D721Med (cell line): ENCODE measurements around the gene MACO1.
A peak's percentile ranks its signal among the peaks of the same experiment; 100 is the strongest.

Source experiments
- DNase-seq: peaks from one replicate; pipeline ENCODE4 v3.0.0; 2011; ENCODE audit warnings: low spot score; ENCODE audit not compliant: insufficient read length
- FAIRE-seq: peaks from 2 replicates; lab custom pipeline; 2011; peaks lifted over from hg19 to GRCh38; lab: Jason Lieb, UNC
- TF ChIP-seq, protein P1 (sequence below): IDR thresholded peaks from 2 replicates; pipeline ENCODE4 v1.5.1; 2012; ENCODE audit warnings: mild to moderate bottlenecking, control low read depth; ENCODE audit not compliant: insufficient read depth; ENCODE audit errors: missing control alignments

The MACO1 gene

DNA sequence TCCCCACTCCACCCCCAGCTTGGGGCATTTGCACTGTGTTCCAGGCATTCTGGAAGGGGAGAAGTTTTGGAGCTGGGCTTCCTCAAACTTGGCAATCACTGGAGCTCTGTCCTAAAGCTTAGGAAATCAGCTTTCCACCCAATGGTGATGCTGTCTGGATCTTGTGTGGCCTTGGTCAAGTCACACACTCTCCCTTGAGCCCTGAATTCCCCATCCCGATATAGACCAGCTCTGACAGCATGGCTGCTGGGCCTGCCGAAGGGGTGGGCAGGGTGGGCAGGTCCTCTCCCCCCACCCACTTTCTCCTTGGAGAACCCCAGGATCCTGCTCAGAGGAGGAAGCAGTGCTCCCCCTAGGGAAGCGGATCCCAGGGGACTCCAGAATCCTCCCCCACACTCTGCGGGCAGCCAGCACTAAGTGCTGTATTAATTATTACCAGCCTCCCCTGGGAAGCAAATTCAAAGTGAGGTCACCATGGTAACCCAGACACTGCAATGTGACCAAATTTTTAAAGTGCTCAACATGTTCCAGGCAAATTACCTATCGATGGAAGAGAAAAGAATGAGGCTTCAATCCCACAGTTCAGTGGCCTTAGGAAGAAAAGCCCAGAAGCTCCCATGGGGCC, 91.4 kb downstream of the MACO1 start:
- DNase-seq = no peak
- FAIRE-seq = no peak
- TF ChIP-seq, protein P1, sequence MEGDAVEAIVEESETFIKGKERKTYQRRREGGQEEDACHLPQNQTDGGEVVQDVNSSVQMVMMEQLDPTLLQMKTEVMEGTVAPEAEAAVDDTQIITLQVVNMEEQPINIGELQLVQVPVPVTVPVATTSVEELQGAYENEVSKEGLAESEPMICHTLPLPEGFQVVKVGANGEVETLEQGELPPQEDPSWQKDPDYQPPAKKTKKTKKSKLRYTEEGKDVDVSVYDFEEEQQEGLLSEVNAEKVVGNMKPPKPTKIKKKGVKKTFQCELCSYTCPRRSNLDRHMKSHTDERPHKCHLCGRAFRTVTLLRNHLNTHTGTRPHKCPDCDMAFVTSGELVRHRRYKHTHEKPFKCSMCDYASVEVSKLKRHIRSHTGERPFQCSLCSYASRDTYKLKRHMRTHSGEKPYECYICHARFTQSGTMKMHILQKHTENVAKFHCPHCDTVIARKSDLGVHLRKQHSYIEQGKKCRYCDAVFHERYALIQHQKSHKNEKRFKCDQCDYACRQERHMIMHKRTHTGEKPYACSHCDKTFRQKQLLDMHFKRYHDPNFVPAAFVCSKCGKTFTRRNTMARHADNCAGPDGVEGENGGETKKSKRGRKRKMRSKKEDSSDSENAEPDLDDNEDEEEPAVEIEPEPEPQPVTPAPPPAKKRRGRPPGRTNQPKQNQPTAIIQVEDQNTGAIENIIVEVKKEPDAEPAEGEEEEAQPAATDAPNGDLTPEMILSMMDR = no peak

DNA sequence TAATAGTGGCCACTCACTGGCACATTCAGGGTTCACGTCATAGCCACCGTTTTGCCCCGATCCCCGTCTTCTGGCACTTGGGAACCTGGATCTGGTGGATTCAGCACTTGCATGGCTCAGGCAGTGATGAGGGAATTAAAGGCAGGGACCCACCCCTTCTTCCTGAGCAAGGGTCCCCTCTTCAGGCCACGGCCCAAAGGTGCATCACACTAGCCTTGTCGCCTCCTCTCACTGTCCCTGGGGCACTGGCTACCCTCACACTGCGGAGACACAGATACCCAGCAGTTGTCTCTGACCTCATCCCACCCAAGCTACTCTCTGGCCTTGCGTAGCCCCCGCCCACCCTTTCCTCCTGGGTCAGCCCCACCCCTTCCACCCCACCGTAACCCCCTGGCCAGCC, 92.8 kb downstream of the MACO1 start:
- FAIRE-seq (no peak), DNase-seq (peak; percentile 45)
- TF ChIP-seq, protein P1 = no peak

DNA sequence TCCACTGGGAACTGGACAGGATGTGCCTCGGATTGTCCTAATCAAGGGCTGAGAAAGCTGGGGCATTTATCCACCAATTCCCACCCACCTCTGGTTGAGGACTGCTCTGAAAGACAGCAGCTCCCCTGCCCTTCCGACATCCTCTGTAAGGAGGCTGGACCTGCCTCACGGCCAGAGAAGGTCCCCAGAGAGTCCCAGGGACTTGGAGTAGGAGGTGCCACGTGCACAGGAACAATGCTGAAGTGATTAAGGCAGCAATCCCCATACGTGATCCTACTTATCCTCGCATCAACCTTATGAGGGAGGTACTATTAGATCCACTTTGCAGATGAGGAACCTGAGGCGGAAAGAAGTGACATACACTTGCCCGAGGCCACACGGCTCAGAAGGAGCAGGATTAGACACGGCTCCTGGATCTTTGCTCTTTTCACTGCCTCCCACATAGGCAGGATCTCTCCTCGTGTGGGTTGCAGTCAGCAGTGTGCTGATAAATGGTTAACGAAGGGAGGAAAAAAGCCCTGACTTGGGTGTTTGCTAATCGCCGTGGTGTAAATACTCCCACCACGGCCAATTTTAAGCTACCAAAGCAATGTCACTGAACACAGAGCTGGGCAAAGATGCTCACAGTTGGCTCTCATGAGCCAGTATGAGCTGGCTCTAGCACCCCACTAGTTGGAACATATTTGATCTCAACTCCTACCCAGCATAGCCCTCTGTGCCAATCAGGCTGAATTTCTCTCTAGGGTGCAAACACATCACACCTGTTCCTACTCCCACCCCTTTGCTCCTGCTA, 94.1 kb downstream of the MACO1 start:
- TF ChIP-seq, protein P1 = no peak
- FAIRE-seq (no peak), DNase-seq (no peak)

DNA sequence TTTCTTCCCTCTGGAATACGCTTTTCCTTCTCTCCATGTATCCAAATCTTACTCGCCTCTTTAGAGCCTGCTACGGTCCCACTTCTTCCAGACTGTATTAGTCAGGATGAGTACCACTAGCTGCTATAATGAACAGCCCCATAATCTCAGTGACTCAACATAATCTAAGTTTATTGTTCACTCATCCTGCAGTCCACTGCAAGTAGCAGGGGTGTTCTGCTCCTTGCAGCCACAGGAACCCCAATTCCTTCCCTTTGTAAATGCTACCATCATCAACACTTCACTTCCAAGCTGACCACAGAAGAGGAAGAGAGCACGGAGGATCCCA, 94.6 kb downstream of the MACO1 start:
- FAIRE-seq (no peak), DNase-seq (no peak)
- TF ChIP-seq, protein P1 = no peak

DNA sequence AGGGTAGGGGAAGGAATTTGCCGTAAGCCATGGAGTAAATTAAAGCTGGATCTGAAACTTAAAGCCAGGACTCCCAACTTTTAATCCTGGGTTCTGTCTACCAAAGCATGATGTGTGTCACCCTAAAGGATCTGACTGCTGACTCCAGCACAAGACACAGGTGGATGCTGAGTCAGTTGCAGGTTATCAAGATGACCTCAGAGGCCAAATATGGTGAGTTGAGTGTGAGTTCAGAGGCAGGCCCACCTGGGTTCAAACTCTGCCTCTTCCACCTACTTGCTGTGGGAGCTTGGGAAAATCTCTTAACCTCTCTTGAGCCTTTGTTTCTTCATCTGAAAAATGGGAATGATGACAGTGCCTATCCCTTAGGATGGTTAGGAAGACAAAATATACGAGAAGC, 96.1 kb downstream of the MACO1 start:
- no peak for DNase-seq
- FAIRE-seq = no peak
- TF ChIP-seq, protein P1 = no peak

DNA sequence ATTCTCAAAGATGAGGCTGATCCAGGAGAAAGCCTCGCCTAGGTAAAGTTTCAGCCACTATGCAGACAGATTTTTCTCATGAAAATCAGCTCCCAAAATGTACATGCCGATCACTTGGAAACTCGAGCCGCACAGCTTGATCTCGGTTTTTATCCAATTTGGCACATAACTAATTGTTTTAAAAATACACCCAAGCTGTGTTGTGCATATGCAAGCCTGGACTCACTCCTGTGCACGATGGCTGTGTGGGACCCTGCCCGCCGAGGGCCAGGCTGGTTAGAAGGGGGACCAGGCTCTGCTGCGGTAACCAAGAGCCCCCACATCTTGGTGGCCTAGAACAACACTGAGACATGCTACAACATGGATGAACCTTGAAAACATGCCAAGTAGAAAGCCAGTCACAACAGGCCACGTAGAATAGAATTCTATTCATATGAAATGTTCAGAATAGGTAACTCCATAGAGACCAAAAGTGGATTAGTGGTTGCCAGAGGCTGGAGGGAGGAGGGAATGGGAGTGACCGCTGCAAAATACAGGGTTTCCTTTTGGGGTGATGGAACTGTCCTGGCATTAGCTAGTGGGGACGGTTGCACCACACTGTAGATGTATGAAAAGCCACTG, 96.6 kb downstream of the MACO1 start:
- TF ChIP-seq, protein P1 = no peak
- FAIRE-seq (no peak), DNase-seq (no peak)
